Mononuclear cell (primary cell): Measurements from ENCODE around the gene ANKRD10. TPM values are rescaled to one million over a fixed set of nuclear protein-coding genes. Genes with fewer than 3 reads are reported as not detected.

Source experiments
- H3K27me3 ChIP-seq: 2 replicates; pipeline ENCODE4 v1.6.0; 2011; ENCODE audit warnings: low read length, control low read depth; ENCODE audit not compliant: insufficient read depth
- H3K4me1 ChIP-seq: 2 replicates; pipeline ENCODE4 v1.5.1; 2011; ENCODE audit warnings: mild to moderate bottlenecking, low read length, control low read depth; ENCODE audit not compliant: insufficient read depth
- H3K4me3 ChIP-seq: 2 replicates; pipeline ENCODE4 v1.5.1; 2011; ENCODE audit warnings: mild to moderate bottlenecking, low read length, moderate library complexity
- H3K9me3 ChIP-seq: 2 replicates; pipeline ENCODE4 v1.5.1; 2011; ENCODE audit warnings: low read depth, mild to moderate bottlenecking, control low read depth, low read length
- total RNA-seq: library from RNA; depleted of rRNA; stranded (reverse); fragments of >200 nt; gene quantifications from one replicate; pipeline ENCODE4 v1.2.3, GENCODE V29; 2012

Gene ANKRD10
- total RNA-seq, 1 donor = 104 TPM

- Histone ChIP-seq H3K4me3 (no peak overlapping the region), H3K4me1 (no peaks in the 10 kb centered on the region), H3K9me3 (no peaks in the 10 kb centered on the region), H3K27me3 (no peaks in the 10 kb centered on the region)
Observed at GRCh38 chr13:110886870-110887596, 27.8 kb downstream of the ANKRD10 start.

- Histone ChIP-seq H3K9me3 (no peaks in the 10 kb centered on the region), H3K27me3 (no peaks in the 10 kb centered on the region), H3K4me3 (no peak overlapping the region), H3K4me1 (no peaks in the 10 kb centered on the region)
Observed at GRCh38 chr13:110885966-110886869, 28.7 kb downstream of the ANKRD10 start.

DNA sequence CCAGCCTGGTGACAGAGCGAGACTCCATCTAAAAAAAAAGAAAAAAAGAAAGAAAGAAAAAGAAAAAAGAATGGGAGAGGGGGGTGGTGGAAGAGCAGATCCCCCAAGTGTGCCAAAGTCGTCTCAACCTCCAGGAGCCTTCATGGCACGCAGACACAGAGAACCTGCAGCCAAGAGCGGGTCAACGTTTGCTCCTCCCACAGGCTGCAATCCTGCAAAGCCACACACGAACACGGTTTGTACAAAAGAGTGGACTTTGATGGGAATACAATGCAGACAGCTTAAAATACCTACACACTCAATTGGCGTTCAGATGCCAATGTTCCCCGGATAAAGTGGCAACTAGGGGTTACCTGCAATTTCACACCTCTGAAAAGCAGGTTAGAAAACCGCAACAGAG is 29.4 kb downstream of the ANKRD10 start:
- Histone ChIP-seq H3K9me3 (no peaks in the 10 kb centered on the region), H3K4me1 (no peaks in the 10 kb centered on the region), H3K4me3 (no peak overlapping the region), H3K27me3 (no peaks in the 10 kb centered on the region)

GRCh38 chr13:110884517-110884916 is 30.4 kb downstream of the ANKRD10 start:
- H3K27me3 ChIP-seq = no peaks in the 10 kb centered on the region
- no peaks in the 10 kb centered on the region for H3K9me3 ChIP-seq
- no peaks in the 10 kb centered on the region for H3K4me1 ChIP-seq
- no peak overlapping the region for H3K4me3 ChIP-seq

- no peaks in the 10 kb centered on the region for H3K27me3 ChIP-seq
Observed at GRCh38 chr13:110883542-110883941, 31.3 kb downstream of the ANKRD10 start.

GRCh38 chr13:110882972-110883371 is 31.9 kb downstream of the ANKRD10 start:
- Histone ChIP-seq H3K4me3 (no peak overlapping the region), H3K9me3 (no peaks in the 10 kb centered on the region), H3K4me1 (no peaks in the 10 kb centered on the region), H3K27me3 (no peaks in the 10 kb centered on the region)

More at GRCh38 chr13:110883542-110883941, 31.3 kb downstream of the ANKRD10 start:
- Histone ChIP-seq H3K9me3 (no peaks in the 10 kb centered on the region), H3K4me3 (no peak overlapping the region), H3K4me1 (no peaks in the 10 kb centered on the region)

DNA sequence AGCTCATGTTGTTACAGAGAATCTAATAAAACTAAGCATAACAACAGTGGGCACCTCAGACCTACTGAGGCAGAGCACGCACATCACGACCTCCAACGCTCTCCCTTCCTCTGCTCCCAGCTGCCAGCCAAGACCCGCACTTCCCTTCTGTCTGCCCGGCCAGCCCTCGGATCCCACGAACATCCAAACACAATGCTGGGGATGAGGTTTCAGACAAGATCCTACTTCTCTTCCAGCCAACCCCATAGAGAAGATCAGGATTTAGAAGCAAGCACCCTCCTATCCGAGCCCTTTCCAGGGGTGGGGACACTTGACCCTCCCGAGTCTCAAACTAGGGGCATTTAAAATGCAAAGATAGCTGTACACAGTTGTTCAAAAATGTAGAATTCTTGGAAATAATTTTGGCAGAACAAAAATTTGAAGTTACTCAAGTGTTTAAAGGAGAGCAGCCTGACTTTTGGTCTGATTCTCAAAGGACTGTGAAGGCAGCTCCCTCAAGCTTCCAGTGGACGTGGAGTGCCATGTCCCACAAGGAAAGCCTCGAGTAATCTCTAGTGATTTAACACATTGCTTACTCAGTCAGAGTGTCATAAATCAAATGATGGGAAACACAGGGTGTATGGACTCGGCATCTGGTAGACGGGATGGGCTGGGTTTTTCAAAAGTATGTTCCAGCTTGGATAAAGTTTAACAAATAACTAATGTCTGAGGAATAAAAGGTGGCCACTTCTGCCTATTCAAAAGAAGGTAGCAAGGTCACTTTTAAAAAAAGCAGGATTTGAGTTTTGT is 32.8 kb downstream of the ANKRD10 start:
- Histone ChIP-seq H3K9me3 (no peaks in the 10 kb centered on the region), H3K4me3 (no peak overlapping the region), H3K27me3 (no peaks in the 10 kb centered on the region), H3K4me1 (no peaks in the 10 kb centered on the region)

DNA sequence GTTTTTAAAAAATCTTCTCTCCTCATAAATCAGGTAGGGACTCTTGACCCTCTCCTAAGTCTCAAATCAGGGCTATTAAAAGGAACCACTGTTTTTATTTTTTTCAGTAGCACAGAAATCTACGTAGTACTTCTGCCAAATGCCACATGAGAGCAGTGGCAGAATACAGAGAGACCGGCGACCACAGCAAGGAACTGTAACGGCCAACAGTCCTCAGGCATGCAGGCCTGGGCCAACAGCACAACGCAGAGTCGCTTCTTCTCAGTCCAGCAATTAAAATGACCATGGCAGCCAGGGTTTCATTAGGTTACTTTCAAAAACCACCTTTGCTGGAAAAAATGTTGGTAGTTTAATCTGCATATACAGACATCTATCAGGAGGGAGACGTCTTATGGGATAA is 34.2 kb downstream of the ANKRD10 start:
- Histone ChIP-seq H3K4me1 (no peaks in the 10 kb centered on the region), H3K27me3 (peaks cover 1% of the 10 kb centered on the region), H3K4me3 (no peak overlapping the region), H3K9me3 (no peaks in the 10 kb centered on the region)

GRCh38 chr13:110879482-110879881 is 35.4 kb downstream of the ANKRD10 start:
- Histone ChIP-seq H3K27me3 (peaks cover 10% of the 10 kb centered on the region), H3K4me1 (peaks cover 4% of the 10 kb centered on the region), H3K4me3 (no peak overlapping the region), H3K9me3 (no peaks in the 10 kb centered on the region)

- Histone ChIP-seq H3K4me1 (peaks cover 13% of the 10 kb centered on the region), H3K9me3 (no peaks in the 10 kb centered on the region), H3K4me3 (no peak overlapping the region), H3K27me3 (peaks cover 18% of the 10 kb centered on the region)
Observed at GRCh38 chr13:110877737-110878258, 37.1 kb downstream of the ANKRD10 start.

DNA sequence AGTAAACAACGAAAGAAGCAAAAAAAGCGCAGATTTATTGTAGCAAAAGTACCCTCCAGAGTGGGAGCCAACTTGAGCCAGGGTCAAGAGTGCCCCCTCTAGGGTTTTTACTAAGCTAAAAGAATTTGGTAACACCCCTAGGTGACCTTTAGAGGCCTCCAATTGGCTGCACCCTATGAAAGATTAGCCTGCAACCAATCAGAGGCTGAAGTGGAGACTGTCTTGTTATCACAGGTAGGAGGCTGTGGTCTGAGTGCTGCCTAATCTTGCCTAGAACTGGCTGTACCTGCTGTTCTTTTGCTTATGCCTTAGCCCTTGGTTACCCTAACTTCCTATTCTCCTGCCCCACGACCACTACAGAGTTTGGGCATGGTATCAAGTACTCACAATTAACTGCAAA is 38.3 kb downstream of the ANKRD10 start:
- H3K4me1 ChIP-seq = peaks cover 13% of the 10 kb centered on the region
- no peaks in the 10 kb centered on the region for H3K9me3 ChIP-seq
- H3K27me3 ChIP-seq = peaks cover 18% of the 10 kb centered on the region
- no peak overlapping the region for H3K4me3 ChIP-seq

DNA sequence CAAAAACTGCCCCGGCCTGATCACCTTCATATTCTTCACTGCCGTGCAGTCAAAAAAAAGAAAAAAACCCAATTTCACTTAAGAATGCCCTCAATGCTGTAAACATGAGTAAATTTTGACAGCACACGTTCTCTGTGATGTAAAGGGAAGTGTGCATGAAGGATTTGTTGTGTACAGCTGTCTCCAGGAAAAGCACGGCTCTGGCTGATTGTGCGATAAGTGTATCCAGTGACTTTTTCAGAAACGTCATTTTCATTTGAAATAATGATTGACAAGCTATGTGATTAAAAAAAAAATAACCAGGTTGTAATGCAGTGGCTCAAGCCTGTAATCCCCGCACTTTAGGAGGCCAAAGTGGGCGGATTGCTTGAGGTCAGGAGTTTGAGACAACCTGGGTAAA is 39.6 kb downstream of the ANKRD10 start:
- H3K4me1 ChIP-seq = peaks cover 13% of the 10 kb centered on the region
- peaks cover 22% of the 10 kb centered on the region for H3K27me3 ChIP-seq
- H3K4me3 ChIP-seq = no peak overlapping the region
- H3K9me3 ChIP-seq = no peaks in the 10 kb centered on the region

GRCh38 chr13:110874508-110874960 is 40.3 kb downstream of the ANKRD10 start:
- peaks cover 13% of the 10 kb centered on the region for H3K4me1 ChIP-seq
- H3K27me3 ChIP-seq = peaks cover 27% of the 10 kb centered on the region
- no peak overlapping the region for H3K4me3 ChIP-seq
- H3K9me3 ChIP-seq = no peaks in the 10 kb centered on the region

GRCh38 chr13:110873639-110874507 is 41.0 kb downstream of the ANKRD10 start:
- no peak overlapping the region for H3K4me3 ChIP-seq
- peaks cover 13% of the 10 kb centered on the region for H3K4me1 ChIP-seq
- peaks cover 27% of the 10 kb centered on the region for H3K27me3 ChIP-seq
- H3K9me3 ChIP-seq = no peaks in the 10 kb centered on the region
